ENCODE results near the gene LIMS2. TPM values are rescaled to one million over a fixed set of nuclear protein-coding genes. Genes with fewer than 3 reads are reported as not detected.

The LIMS2 gene
- total RNA-seq, 1 donor from 2014 or later, result 44.2 TPM

DNA sequence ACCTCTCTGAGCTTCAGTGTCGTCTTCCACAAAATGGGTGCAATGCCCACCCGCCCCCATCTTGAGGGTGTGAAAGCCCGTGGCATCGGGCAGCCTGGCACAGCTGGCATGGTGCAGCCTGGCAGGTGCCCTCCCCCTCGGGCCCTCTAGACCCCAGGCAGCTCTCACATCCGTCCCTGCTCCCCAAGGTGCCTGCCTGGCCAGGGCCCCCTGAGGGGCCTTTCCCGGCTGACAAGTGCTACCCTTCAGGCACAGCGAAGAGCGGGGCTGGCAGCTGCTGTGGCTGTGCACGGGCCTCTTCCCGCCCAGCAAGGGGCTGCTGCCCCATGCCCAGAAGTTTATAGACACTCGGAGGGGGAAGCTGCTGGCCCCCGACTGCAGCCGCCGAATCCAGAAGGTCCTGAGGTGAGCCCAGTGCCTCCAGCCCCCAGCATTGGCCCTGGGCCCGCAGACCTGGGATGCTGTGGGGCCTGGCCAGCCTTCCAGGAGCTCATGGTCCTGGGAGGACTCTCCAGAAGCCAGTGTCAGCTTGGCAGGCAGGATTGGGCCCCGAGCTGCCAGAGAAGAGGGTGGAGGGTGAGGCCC, 43.2 kb downstream of the LIMS2 start:
- H3K27ac ChIP-seq, result no peak overlapping the region

DNA sequence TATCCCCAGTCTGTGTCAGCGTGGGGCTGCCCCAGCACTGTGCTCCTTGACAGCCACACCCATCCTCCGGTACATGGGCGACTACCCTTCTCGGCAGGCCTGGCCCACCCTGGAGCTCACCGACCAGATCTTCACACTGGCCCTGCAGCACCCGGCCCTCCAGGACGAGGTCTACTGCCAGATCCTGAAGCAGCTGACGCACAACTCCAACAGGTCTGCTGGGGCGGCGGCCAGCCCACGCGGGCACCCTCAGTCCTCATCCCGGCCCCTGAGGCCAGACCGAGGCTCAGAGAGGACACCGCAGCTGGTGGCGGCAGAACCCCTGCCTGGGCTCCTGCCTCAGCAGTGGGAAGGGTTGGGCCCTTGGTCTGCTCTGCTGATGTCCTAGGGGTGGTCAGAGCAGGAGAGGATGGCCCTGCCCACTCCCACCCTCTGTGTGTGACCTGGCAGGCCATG, 43.8 kb downstream of the LIMS2 start:
- Histone ChIP-seq H3K4me3 (no peak overlapping the region), H3K9me3 (no peaks in the 10 kb centered on the region), H3K36me3 (no peaks in the 10 kb centered on the region), H3K4me1 (peaks cover 11% of the 10 kb centered on the region), H3K27me3 (no peaks in the 10 kb centered on the region), H3K27ac (no peak overlapping the region)
- DNase-seq (ENCODE audit: extremely low spot score in 2 of 2), result no peak
- TF ChIP-seq, protein P1, sequence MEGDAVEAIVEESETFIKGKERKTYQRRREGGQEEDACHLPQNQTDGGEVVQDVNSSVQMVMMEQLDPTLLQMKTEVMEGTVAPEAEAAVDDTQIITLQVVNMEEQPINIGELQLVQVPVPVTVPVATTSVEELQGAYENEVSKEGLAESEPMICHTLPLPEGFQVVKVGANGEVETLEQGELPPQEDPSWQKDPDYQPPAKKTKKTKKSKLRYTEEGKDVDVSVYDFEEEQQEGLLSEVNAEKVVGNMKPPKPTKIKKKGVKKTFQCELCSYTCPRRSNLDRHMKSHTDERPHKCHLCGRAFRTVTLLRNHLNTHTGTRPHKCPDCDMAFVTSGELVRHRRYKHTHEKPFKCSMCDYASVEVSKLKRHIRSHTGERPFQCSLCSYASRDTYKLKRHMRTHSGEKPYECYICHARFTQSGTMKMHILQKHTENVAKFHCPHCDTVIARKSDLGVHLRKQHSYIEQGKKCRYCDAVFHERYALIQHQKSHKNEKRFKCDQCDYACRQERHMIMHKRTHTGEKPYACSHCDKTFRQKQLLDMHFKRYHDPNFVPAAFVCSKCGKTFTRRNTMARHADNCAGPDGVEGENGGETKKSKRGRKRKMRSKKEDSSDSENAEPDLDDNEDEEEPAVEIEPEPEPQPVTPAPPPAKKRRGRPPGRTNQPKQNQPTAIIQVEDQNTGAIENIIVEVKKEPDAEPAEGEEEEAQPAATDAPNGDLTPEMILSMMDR (IDR thresholded peaks at IDR 0.05), result no peak
- TF ChIP-seq POLR2A (IDR thresholded peaks at IDR 0.05), result no peak
- no peak for TF ChIP-seq POLR2AphosphoS5 (IDR thresholded peaks at IDR 0.05; ENCODE audit: insufficient read depth in 1 of 2, low read depth in 1 of 2)
- intact Hi-C loops (cut with DNase I), result no loop called here

More for the DNA sequence above, 43.2 kb downstream of the LIMS2 start:
- DNase-seq (ENCODE audit: extremely low spot score in 2 of 2), result no peak
- H3K4me1 ChIP-seq, result peaks cover 16% of the 10 kb centered on the region
- no peaks in the 10 kb centered on the region for H3K27me3 ChIP-seq
- TF ChIP-seq POLR2AphosphoS5 (IDR thresholded peaks at IDR 0.05; ENCODE audit: insufficient read depth in 1 of 2, low read depth in 1 of 2) (no peak), POLR2A (IDR thresholded peaks at IDR 0.05) (no peak)
- TF ChIP-seq, protein P1 (IDR thresholded peaks at IDR 0.05), result no peak
- intact Hi-C loops (cut with DNase I), result no loop called here
- no peaks in the 10 kb centered on the region for H3K9me3 ChIP-seq
- no peaks in the 10 kb centered on the region for H3K36me3 ChIP-seq
- H3K4me3 ChIP-seq, result no peak overlapping the region

DNA sequence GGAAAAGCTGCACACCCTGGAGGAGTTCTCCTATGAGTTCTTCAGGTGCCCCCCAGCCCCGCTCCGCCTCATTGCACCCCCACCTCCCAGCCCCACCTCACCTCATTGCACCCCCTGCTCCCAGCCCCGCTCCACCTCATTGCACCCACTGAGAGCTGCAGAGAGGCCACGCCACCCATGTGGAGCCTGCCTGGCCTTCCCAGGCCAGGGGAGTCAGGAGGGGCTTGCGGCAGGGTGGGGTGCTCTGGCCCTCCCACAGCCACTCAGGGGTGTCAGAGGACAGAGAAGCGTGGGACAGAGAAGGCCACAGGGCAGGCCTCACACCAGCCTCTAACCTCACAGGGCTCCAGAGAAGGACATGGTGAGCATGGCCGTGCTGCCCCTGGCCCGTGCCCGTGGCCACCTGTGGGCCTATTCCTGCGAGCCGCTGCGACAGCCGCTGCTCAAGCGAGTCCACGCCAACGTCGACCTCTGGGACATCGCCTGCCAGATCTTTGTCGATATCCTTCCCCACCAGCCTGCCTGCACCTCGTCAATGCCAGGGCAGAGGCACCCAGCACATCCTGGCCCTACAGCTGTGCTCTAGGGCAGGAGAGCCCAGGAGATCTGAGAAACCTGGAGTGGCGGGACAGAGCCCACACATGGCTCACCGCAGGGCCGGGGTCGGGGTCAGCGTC, 44.3 kb downstream of the LIMS2 start:
- intact Hi-C loops (cut with DNase I), result no loop called here

DNA sequence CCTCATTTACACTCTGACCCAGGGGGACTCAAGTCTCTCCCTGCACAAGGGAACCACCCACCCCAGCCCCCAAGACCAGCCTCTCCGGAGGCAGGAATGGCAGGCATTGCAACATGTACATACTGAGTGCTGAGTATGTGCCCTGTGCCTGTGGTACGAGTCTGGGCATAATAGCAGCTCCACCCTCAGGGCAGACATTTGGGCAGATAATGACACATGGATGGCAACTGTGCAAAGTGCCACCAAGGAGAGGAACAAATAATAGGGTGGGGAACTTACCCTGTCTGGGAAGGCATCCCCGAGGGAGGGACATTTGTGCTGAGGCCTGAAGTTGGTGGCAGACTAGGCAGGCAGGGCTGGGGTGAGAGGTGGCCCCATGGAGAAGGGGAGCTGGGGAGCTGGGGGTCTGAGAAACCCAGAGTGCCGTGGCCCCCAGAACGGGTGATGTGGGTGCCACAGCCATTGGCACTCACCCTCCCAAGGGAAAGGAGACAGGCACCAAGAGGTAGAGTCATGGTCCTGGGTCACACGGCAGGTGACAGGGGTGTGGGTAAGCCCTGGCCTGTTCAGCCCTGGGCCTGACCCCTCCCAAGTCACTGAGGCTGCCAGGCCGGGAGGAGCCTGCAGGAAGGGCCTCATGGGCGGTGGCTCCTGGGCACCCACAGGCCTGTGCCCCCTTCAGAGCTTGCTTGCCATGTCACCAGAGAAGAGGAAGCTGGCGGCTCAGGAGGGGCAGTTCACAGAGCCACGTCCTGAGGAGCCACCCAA, 45.0 kb downstream of the LIMS2 start:
- intact Hi-C loops (cut with DNase I), result no loop called here
- Histone ChIP-seq H3K27me3 (no peaks in the 10 kb centered on the region), H3K27ac (no peak overlapping the region), H3K4me3 (no peak overlapping the region), H3K9me3 (no peaks in the 10 kb centered on the region), H3K36me3 (no peaks in the 10 kb centered on the region), H3K4me1 (peaks cover 9% of the 10 kb centered on the region)
- TF ChIP-seq POLR2A (IDR thresholded peaks at IDR 0.05) (no peak), POLR2AphosphoS5 (IDR thresholded peaks at IDR 0.05; ENCODE audit: insufficient read depth in 1 of 2, low read depth in 1 of 2) (no peak)
- TF ChIP-seq, protein P1 (IDR thresholded peaks at IDR 0.05), result no peak
- DNase-seq (ENCODE audit: extremely low spot score in 2 of 2), result no peak

More for the DNA sequence above, 44.3 kb downstream of the LIMS2 start:
- Histone ChIP-seq H3K36me3 (no peaks in the 10 kb centered on the region), H3K27me3 (no peaks in the 10 kb centered on the region), H3K4me1 (peaks cover 9% of the 10 kb centered on the region), H3K27ac (no peak overlapping the region), H3K4me3 (no peak overlapping the region), H3K9me3 (no peaks in the 10 kb centered on the region)
- TF ChIP-seq, protein P1 (IDR thresholded peaks at IDR 0.05), result no peak
- TF ChIP-seq POLR2AphosphoS5 (IDR thresholded peaks at IDR 0.05; ENCODE audit: insufficient read depth in 1 of 2, low read depth in 1 of 2) (no peak), POLR2A (IDR thresholded peaks at IDR 0.05) (no peak)
- DNase-seq (ENCODE audit: extremely low spot score in 2 of 2), result no peak
